ENCODE data around the gene TBL1X.
"Not testable (repeated sequence)": the region's sequence is repeated elsewhere in the genome, so short reads cannot be mapped to it uniquely, and the experiment has no call there.

Gene TBL1X

GRCh38 chrX:9724711-9725110, 259.9 kb downstream of the TBL1X start:
- DNase-seq, result no peak

- DNase-seq, result no peak
Observed at GRCh38 chrX:9728261-9728660, 263.4 kb downstream of the TBL1X start.

GRCh38 chrX:9729171-9729885, 264.5 kb downstream of the TBL1X start:
- DNase-seq, result no peak

GRCh38 chrX:9730078-9730477, 265.2 kb downstream of the TBL1X start:
- no peak for DNase-seq

GRCh38 chrX:9730752-9731151, 265.9 kb downstream of the TBL1X start:
- no peak for DNase-seq

- DNase-seq, result no peak
Observed at GRCh38 chrX:9737363-9737762, 272.5 kb downstream of the TBL1X start.

- DNase-seq, result no peak
Observed at GRCh38 chrX:9738151-9738550, 273.3 kb downstream of the TBL1X start.

- DNase-seq, result no peak
Observed at GRCh38 chrX:9739130-9739529, 274.3 kb downstream of the TBL1X start.

- DNase-seq, result no peak
Observed at GRCh38 chrX:9745417-9746115, 280.7 kb downstream of the TBL1X start.

- no peak for DNase-seq
Observed at GRCh38 chrX:9746148-9746888, 281.5 kb downstream of the TBL1X start.

GRCh38 chrX:9747644-9748043, 282.8 kb downstream of the TBL1X start:
- no peak for DNase-seq

GRCh38 chrX:9749146-9749692, 284.4 kb downstream of the TBL1X start:
- no peak for DNase-seq

- DNase-seq, result no peak
Observed at GRCh38 chrX:9757366-9757765, 292.5 kb downstream of the TBL1X start.

GRCh38 chrX:9758021-9758638, 293.3 kb downstream of the TBL1X start:
- no peak for DNase-seq

GRCh38 chrX:9759337-9759736, 294.5 kb downstream of the TBL1X start:
- DNase-seq, result no peak

- DNase-seq, result no peak
Observed at GRCh38 chrX:9765072-9765736, 300.3 kb downstream of the TBL1X start.

GRCh38 chrX:9765737-9766097, 300.9 kb downstream of the TBL1X start, which contains the start of gene GPR143:
GPR143 (minus strand) TSS chrX:9765847; CDS start chrX:9765817, 30 bp downstream.
- DNase-seq, result no peak

- no peak for DNase-seq
Observed at GRCh38 chrX:9767375-9767774, 302.5 kb downstream of the TBL1X start.

GRCh38 chrX:9768321-9768839, 303.5 kb downstream of the TBL1X start:
- not testable (repeated sequence) for DNase-seq

GRCh38 chrX:9770319-9770718, 305.5 kb downstream of the TBL1X start:
- DNase-seq, result no peak

GRCh38 chrX:9772943-9773342, 308.1 kb downstream of the TBL1X start:
- no peak for DNase-seq

- DNase-seq, result no peak
Observed at GRCh38 chrX:9775930-9776329, 311.1 kb downstream of the TBL1X start.

Data from CD4-positive, alpha-beta T cell treated with Interleukin-17A for 4 hours (primary cell).